Kidney epithelial cell (primary cell): ENCODE measurements around the gene FBXW2. TPM values are rescaled to one million over a fixed set of nuclear protein-coding genes. Genes with fewer than 3 reads are reported as not detected.

Source experiments
- DNase-seq: peaks from one replicate; pipeline ENCODE4 v3.0.0-alpha.2; 2010; ENCODE audit warnings: low read depth
- H3K27me3 ChIP-seq: 2 replicates; pipeline ENCODE4 v1.6.0; 2011; ENCODE audit warnings: low read length; ENCODE audit not compliant: control insufficient read depth, insufficient read depth
- H3K36me3 ChIP-seq: 2 replicates; pipeline ENCODE4 v1.5.1; 2011; ENCODE audit warnings: low read length; ENCODE audit not compliant: control insufficient read depth, insufficient read depth
- H3K4me3 ChIP-seq: 2 replicates; pipeline ENCODE4 v1.5.1; 2011; ENCODE audit warnings: low read depth, mild to moderate bottlenecking, control low read depth, low read length
- total RNA-seq: library from RNA; depleted of rRNA; stranded (reverse); fragments of >200 nt; gene quantifications from 2 replicates; pipeline ENCODE4 v1.2.3, GENCODE V29; 2015
- TF ChIP-seq, protein P1 (sequence below): IDR thresholded peaks from 2 replicates; pipeline ENCODE4 v1.5.1; 2011; ENCODE audit warnings: mild to moderate bottlenecking, moderate library complexity, low read length, control low read depth, inconsistent platforms; ENCODE audit not compliant: insufficient read depth, poor library complexity, severe bottlenecking

The FBXW2 gene
- total RNA-seq, 1 donor from 2014 or later, result 24.6 TPM

DNA sequence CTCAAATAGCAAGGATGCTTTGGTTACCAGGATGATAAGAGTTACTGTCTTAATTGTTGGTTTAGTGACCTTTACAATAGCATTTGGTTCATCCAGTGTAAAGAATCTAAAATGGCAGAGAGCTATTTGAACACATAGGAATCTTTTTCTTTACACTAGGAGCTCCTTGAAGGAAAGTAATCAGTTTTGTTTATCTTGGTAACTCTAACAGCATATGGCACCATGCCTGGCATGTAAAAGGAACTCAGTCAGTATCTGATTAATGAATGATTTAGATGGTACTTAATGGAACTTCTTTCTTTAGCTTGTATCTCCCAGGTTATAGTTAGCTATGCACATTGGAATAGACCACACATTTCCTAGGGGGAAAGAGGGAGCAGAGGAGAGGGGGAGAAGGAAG is 39.6 kb upstream of the FBXW2 start:
- Histone ChIP-seq H3K36me3 (peaks cover 2% of the 10 kb centered on the region), H3K4me3 (no peak overlapping the region), H3K27me3 (no peaks in the 10 kb centered on the region)
- no peak for DNase-seq
- TF ChIP-seq, protein P1, sequence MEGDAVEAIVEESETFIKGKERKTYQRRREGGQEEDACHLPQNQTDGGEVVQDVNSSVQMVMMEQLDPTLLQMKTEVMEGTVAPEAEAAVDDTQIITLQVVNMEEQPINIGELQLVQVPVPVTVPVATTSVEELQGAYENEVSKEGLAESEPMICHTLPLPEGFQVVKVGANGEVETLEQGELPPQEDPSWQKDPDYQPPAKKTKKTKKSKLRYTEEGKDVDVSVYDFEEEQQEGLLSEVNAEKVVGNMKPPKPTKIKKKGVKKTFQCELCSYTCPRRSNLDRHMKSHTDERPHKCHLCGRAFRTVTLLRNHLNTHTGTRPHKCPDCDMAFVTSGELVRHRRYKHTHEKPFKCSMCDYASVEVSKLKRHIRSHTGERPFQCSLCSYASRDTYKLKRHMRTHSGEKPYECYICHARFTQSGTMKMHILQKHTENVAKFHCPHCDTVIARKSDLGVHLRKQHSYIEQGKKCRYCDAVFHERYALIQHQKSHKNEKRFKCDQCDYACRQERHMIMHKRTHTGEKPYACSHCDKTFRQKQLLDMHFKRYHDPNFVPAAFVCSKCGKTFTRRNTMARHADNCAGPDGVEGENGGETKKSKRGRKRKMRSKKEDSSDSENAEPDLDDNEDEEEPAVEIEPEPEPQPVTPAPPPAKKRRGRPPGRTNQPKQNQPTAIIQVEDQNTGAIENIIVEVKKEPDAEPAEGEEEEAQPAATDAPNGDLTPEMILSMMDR, result no peak

GRCh38 chr9:120830865-120831264 is 37.6 kb upstream of the FBXW2 start:
- TF ChIP-seq, protein P1, result no peak
- no peak for DNase-seq
- H3K27me3 ChIP-seq, result no peaks in the 10 kb centered on the region
- no peak overlapping the region for H3K4me3 ChIP-seq
- peaks cover 2% of the 10 kb centered on the region for H3K36me3 ChIP-seq

- TF ChIP-seq, protein P1, result no peak
- Histone ChIP-seq H3K27me3 (no peaks in the 10 kb centered on the region), H3K36me3 (peaks cover 2% of the 10 kb centered on the region), H3K4me3 (no peak overlapping the region)
- no peak for DNase-seq
These were observed 36.9 kb upstream of the FBXW2 start for GRCh38 chr9:120830151-120830550.

DNA sequence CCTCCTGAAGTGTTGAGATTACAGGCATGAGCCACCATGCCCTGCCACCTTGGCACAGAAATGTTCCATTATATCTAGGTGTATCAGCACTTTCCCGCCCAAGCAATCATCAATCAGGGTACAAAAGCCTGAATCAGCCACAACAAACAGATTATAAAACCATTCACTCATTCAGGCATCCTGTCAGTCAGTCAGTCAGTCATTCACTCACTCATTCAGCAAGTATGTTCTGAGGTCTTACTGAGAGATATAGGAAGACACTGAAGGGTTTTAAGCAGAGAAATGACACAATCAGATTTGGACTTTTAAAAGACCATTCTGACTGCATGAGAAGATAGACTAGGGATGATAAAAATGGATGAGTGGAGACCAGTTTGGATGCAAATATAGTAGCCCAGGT is 36.4 kb upstream of the FBXW2 start:
- H3K27me3 ChIP-seq, result no peaks in the 10 kb centered on the region
- TF ChIP-seq, protein P1, result no peak
- H3K4me3 ChIP-seq, result no peak overlapping the region
- DNase-seq, result no peak
- peaks cover 2% of the 10 kb centered on the region for H3K36me3 ChIP-seq

GRCh38 chr9:120820095-120820494 is 26.9 kb upstream of the FBXW2 start:
- no peaks in the 10 kb centered on the region for H3K27me3 ChIP-seq
- no peak for DNase-seq
- H3K36me3 ChIP-seq, result no peaks in the 10 kb centered on the region
- no peak overlapping the region for H3K4me3 ChIP-seq
- TF ChIP-seq, protein P1, result no peak

DNA sequence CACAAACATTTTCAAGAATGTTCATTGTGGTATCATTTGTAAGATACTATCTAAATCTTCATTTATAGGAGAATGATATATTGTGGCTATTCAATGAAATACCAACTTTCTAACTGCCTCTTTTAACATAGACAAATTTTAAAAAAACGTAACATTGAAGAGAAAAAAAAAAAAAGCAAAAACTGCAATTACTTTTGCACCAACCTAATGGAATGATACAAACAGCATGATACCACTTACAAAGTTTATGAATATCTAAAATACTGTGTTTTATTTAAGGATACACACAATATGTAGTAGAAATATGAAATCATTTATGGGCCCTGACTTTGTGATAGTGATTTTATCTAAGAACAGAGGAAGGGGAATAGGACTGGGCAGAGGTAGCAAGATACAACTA is 25.4 kb upstream of the FBXW2 start:
- TF ChIP-seq, protein P1, result no peak
- no peak overlapping the region for H3K4me3 ChIP-seq
- no peaks in the 10 kb centered on the region for H3K27me3 ChIP-seq
- H3K36me3 ChIP-seq, result no peaks in the 10 kb centered on the region
- DNase-seq, result no peak
